ENCODE measurements around the gene HPX.
"Not testable (repeated sequence)": the region's sequence is repeated elsewhere in the genome, so short reads cannot be mapped to it uniquely, and the experiment has no call there.

The HPX gene

GRCh38 chr11:6393989-6394670 is 46.7 kb downstream of the HPX start:
- in situ Hi-C loops (cut with MboI; ENCODE audit: low sequenced_read_pairs) = no loop called here

- in situ Hi-C loops (cut with MboI; ENCODE audit: low sequenced_read_pairs) = not testable (repeated sequence)
These were observed 48.5 kb downstream of the HPX start for GRCh38 chr11:6392251-6392650.

- in situ Hi-C loops (cut with MboI; ENCODE audit: low sequenced_read_pairs) = no loop called here
These were observed 49.2 kb downstream of the HPX start for GRCh38 chr11:6391537-6392134.

GRCh38 chr11:6390718-6391469 is 49.9 kb downstream of the HPX start:
- in situ Hi-C loops (cut with MboI; ENCODE audit: low sequenced_read_pairs) = no loop called here

GRCh38 chr11:6389905-6390717 is 50.7 kb downstream of the HPX start, which contains the start of gene SMPD1:
SMPD1 (plus strand) TSS chr11:6390474; CDS start chr11:6390599, 125 bp downstream.
- in situ Hi-C loops (cut with MboI; ENCODE audit: low sequenced_read_pairs) = no loop called here

GRCh38 chr11:6388748-6389147 is 52.0 kb downstream of the HPX start:
- in situ Hi-C loops (cut with MboI; ENCODE audit: low sequenced_read_pairs) = no loop called here

- in situ Hi-C loops (cut with MboI; ENCODE audit: low sequenced_read_pairs) = no loop called here
These were observed 52.8 kb downstream of the HPX start for GRCh38 chr11:6387811-6388599.

- in situ Hi-C loops (cut with MboI; ENCODE audit: low sequenced_read_pairs) = no loop called here
These were observed 55.6 kb downstream of the HPX start for GRCh38 chr11:6385046-6385777.
